NCI-H1105 treated with DMSO at 0.1 percent for 48 hours (cell line): ENCODE data around the gene ILK.

Source experiments
- DNase-seq: peaks from one replicate; lab custom pipeline; 2025; lab: John Stamatoyannopoulos, UW

Gene ILK

GRCh38 chr11:6606471-6607189, 3.1 kb downstream of the ILK start:
- DNase-seq, result peak; percentile 31

- DNase-seq, result no peak
Observed at GRCh38 chr11:6607190-6607795, 3.7 kb downstream of the ILK start.

- DNase-seq, result no peak
Observed at GRCh38 chr11:6608011-6608410, 4.4 kb downstream of the ILK start.

GRCh38 chr11:6608726-6609501, 5.3 kb downstream of the ILK start:
- DNase-seq, result no peak

- DNase-seq, result no peak
Observed at GRCh38 chr11:6609502-6610015, 6.0 kb downstream of the ILK start.

- no peak for DNase-seq
Observed at GRCh38 chr11:6610591-6610990, 7.0 kb downstream of the ILK start.

- no peak for DNase-seq
Observed at GRCh38 chr11:6611092-6611962, 7.8 kb downstream of the ILK start.

GRCh38 chr11:6611963-6612212, 8.3 kb downstream of the ILK start:
- no peak for DNase-seq

- peak; percentile 94 for DNase-seq
Observed at GRCh38 chr11:6612213-6613041, 8.9 kb downstream of the ILK start, which contains the start of gene TAF10. TSS of gene TAF10 (minus strand) at chr11:6612216. CDS start at chr11:6612189, 27 bp downstream.

GRCh38 chr11:6613496-6613895, 9.9 kb downstream of the ILK start:
- no peak for DNase-seq

- no peak for DNase-seq
Observed at GRCh38 chr11:6614446-6614845, 10.9 kb downstream of the ILK start.

- no peak for DNase-seq
Observed at GRCh38 chr11:6615046-6615445, 11.5 kb downstream of the ILK start.

GRCh38 chr11:6615882-6616585, 12.5 kb downstream of the ILK start:
- DNase-seq, result no peak

- DNase-seq, result no peak
Observed at GRCh38 chr11:6616596-6617250, 13.1 kb downstream of the ILK start.

- no peak for DNase-seq
Observed at GRCh38 chr11:6617315-6617781, 13.8 kb downstream of the ILK start.

- no peak for DNase-seq
Observed at GRCh38 chr11:6618117-6619003, 14.8 kb downstream of the ILK start.

GRCh38 chr11:6619004-6619745, 15.6 kb downstream of the ILK start, which contains the start of gene TPP1:
TSS of gene TPP1 (minus strand) at chr11:6619422. CDS start at chr11:6619400, 22 bp downstream.
- DNase-seq, result peak; percentile 92

- no peak for DNase-seq
Observed at GRCh38 chr11:6620636-6621035, 17.1 kb downstream of the ILK start.
